ENCODE data around the gene TNF. TPM values are rescaled to one million over a fixed set of nuclear protein-coding genes. Genes with fewer than 3 reads are reported as not detected.

Gene TNF
- total and polyA plus RNA-seq, 2 of the 13 experiments (the other 11 are each of a cell fraction or from before 2014, with no cell fraction given): not detected

DNA sequence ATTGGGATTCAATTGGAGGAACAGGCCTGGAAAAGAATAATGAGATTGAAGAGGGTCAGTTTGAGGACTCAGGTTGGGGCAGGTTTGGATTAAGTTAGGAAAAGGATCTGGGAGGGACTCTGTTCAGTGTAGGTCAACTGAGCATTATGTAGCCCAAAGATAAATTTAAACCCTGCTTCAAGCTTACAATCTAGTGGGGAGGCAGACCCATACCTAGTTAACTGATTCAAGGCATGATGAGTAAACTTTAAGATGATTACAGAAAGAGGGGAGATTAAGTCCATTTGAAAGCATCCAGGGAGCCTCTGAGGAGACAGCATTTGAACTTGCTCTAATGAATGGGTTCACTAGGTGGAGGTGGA, 14.7 kb upstream of the TNF start:
- Histone ChIP-seq H2AFZ (ENCODE audit: low read length) (no peak overlapping the region), H3K9ac (ENCODE audit: insufficient read depth, low read depth, low read length) (no peak overlapping the region), H3K4me2 (ENCODE audit: low read depth, low read length) (no peak overlapping the region), H4K20me1 (ENCODE audit: insufficient read depth, low read length) (no peaks in the 10 kb centered on the region), H3K27ac (ENCODE audit: extremely low read length, insufficient read depth, low read length) (no peak overlapping the region), H3K4me1 (ENCODE audit: insufficient read depth, low read length) (no peaks in the 10 kb centered on the region), H3K4me3 (replicated peaks in 1 of 3; ENCODE audit: insufficient read depth in 1 of 3, low read depth in 2 of 3, low read length in 3 of 3) (no peak overlapping the region), H3K79me2 (ENCODE audit: insufficient read depth, low read length) (no peaks in the 10 kb centered on the region), H3K36me3 (replicated peaks in 1 of 2; ENCODE audit: control insufficient read depth in 1 of 2, insufficient read depth in 2 of 2, low read length in 2 of 2) (peaks cover 21 to 38% of the 10 kb centered on the region in 2 experiments; a peak in 4 of 5 replicates), H3K27me3 (ENCODE audit: control insufficient read depth in 1 of 2, insufficient read depth in 2 of 2, low read length in 2 of 2) (no peaks in the 10 kb centered on the region), H3K9me3 (ENCODE audit: low read length) (no peaks in the 10 kb centered on the region)
- FAIRE-seq (no peak), DNase-seq (ENCODE audit: low spot score) (no peak), ATAC-seq (no peak)
- BruUV-seq (replicated peaks): no TSS peak
- in situ Hi-C loops (cut with HindIII; ENCODE audit: extremely low pct_ligation_motif_present, low pct_unique_long_range_greater_than_20kb) (no loop called here), intact Hi-C loops (cut with micrococcal nuclease; ENCODE audit: unreplicated experiment) (loop anchor here (1.0 kb wide), 1 partner anchor 22 kb away; the partner anchor contains the start of gene LTB)
- TF ChIP-seq, protein P1, sequence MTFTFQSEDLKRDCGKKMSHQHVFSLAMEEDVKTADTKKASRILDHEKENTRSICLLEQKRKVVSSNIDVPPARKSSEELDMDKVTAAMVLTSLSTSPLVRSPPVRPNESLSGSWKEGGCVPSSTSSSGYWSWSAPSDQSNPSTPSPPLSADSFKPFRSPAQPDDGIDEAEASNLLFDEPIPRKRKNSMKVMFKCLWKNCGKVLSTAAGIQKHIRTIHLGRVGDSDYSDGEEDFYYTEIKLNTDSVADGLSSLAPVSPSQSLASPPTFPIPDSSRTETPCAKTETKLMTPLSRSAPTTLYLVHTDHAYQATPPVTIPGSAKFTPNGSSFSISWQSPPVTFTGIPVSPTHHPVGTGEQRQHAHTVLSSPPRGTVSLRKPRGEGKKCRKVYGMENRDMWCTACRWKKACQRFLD (CRISPR knock-in tag; IDR thresholded peaks at IDR 0.05; ENCODE audit: borderline replicate concordance): no peak
- TF ChIP-seq ZNF546 (CRISPR knock-in tag; conservative IDR thresholded peaks at IDR 0.05): no peak
- TF ChIP-seq GATA4 (IDR thresholded peaks at IDR 0.05; ENCODE audit: borderline replicate concordance, low read depth): no peak
- TF ChIP-seq ZNF160 (CRISPR knock-in tag; IDR thresholded peaks at IDR 0.05): no peak
- TF ChIP-seq, protein P2, sequence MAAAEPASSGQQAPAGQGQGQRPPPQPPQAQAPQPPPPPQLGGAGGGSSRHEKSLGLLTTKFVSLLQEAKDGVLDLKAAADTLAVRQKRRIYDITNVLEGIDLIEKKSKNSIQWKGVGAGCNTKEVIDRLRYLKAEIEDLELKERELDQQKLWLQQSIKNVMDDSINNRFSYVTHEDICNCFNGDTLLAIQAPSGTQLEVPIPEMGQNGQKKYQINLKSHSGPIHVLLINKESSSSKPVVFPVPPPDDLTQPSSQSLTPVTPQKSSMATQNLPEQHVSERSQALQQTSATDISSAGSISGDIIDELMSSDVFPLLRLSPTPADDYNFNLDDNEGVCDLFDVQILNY (CRISPR knock-in tag; conservative IDR thresholded peaks at IDR 0.05): no peak
- TF ChIP-seq ZNF567 (CRISPR knock-in tag; IDR thresholded peaks at IDR 0.05; ENCODE audit: borderline replicate concordance): no peak
- no peak for TF ChIP-seq RNF2 (conservative IDR thresholded peaks at IDR 0.05; ENCODE audit: low read depth)
- TF ChIP-seq ZNF10 (CRISPR knock-in tag; IDR thresholded peaks at IDR 0.05; ENCODE audit: borderline replicate concordance, low read depth): no peak
- TF ChIP-seq ZNF44 (CRISPR knock-in tag; IDR thresholded peaks at IDR 0.05): no peak
- TF ChIP-seq TBX2 (CRISPR knock-in tag; IDR thresholded peaks at IDR 0.05; ENCODE audit: borderline replicate concordance): no peak
- no peak for TF ChIP-seq IRF2 (CRISPR knock-in tag; IDR thresholded peaks at IDR 0.05)
- TF ChIP-seq ZNF780A (CRISPR knock-in tag; IDR thresholded peaks at IDR 0.05): no peak
- no peak for TF ChIP-seq BHLHE40 (IDR thresholded peaks at IDR 0.05; ENCODE audit: low read length)
- TF ChIP-seq ZNF350 (CRISPR knock-in tag; IDR thresholded peaks at IDR 0.05; ENCODE audit: borderline replicate concordance, low read depth): no peak
- TF ChIP-seq HOXA5 (CRISPR knock-in tag; IDR thresholded peaks at IDR 0.05): no peak
- TF ChIP-seq RCOR2 (CRISPR knock-in tag; IDR thresholded peaks at IDR 0.05): no peak
- TF ChIP-seq ELF3 (CRISPR knock-in tag; IDR thresholded peaks at IDR 0.05): no peak
- TF ChIP-seq, protein P3, sequence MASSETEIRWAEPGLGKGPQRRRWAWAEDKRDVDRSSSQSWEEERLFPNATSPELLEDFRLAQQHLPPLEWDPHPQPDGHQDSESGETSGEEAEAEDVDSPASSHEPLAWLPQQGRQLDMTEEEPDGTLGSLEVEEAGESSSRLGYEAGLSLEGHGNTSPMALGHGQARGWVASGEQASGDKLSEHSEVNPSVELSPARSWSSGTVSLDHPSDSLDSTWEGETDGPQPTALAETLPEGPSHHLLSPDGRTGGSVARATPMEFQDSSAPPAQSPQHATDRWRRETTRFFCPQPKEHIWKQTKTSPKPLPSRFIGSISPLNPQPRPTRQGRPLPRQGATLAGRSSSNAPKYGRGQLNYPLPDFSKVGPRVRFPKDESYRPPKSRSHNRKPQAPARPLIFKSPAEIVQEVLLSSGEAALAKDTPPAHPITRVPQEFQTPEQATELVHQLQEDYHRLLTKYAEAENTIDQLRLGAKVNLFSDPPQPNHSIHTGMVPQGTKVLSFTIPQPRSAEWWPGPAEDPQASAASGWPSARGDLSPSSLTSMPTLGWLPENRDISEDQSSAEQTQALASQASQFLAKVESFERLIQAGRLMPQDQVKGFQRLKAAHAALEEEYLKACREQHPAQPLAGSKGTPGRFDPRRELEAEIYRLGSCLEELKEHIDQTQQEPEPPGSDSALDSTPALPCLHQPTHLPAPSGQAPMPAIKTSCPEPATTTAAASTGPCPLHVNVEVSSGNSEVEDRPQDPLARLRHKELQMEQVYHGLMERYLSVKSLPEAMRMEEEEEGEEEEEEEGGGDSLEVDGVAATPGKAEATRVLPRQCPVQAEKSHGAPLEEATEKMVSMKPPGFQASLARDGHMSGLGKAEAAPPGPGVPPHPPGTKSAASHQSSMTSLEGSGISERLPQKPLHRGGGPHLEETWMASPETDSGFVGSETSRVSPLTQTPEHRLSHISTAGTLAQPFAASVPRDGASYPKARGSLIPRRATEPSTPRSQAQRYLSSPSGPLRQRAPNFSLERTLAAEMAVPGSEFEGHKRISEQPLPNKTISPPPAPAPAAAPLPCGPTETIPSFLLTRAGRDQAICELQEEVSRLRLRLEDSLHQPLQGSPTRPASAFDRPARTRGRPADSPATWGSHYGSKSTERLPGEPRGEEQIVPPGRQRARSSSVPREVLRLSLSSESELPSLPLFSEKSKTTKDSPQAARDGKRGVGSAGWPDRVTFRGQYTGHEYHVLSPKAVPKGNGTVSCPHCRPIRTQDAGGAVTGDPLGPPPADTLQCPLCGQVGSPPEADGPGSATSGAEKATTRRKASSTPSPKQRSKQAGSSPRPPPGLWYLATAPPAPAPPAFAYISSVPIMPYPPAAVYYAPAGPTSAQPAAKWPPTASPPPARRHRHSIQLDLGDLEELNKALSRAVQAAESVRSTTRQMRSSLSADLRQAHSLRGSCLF (CRISPR knock-in tag; IDR thresholded peaks at IDR 0.05; ENCODE audit: borderline replicate concordance): no peak
- ChIA-PET POLR2A (no interaction called here), CTCF (ENCODE audit: low intra/inter-chr PET ratio, low total read pairs) (no interaction called here)
